T1000 (cell line): ENCODE data around the gene MPZL3.

Source experiments
- DNase-seq: peaks from one replicate; lab custom pipeline; 2025; ENCODE audit warnings: mixed read lengths; lab: John Stamatoyannopoulos, UW

Gene MPZL3

GRCh38 chr11:118232659-118233058, 19.5 kb downstream of the MPZL3 start:
- DNase-seq = no peak

GRCh38 chr11:118231461-118231860, 20.7 kb downstream of the MPZL3 start:
- DNase-seq = no peak

GRCh38 chr11:118230088-118230487, 22.1 kb downstream of the MPZL3 start:
- no peak for DNase-seq

- DNase-seq = no peak
These were observed 22.8 kb downstream of the MPZL3 start for GRCh38 chr11:118229274-118229847.

- no peak for DNase-seq
These were observed 24.0 kb downstream of the MPZL3 start for GRCh38 chr11:118227865-118228785.

GRCh38 chr11:118226781-118227180, 25.4 kb downstream of the MPZL3 start:
- no peak for DNase-seq

- no peak for DNase-seq
These were observed 25.9 kb downstream of the MPZL3 start for GRCh38 chr11:118226296-118226695.

GRCh38 chr11:118224511-118225188, 27.5 kb downstream of the MPZL3 start, which contains the start of gene JAML:
Gene JAML, minus strand, starts transcription at chr11:118225011. Its CDS starts 10,145 bp downstream, at chr11:118214866.
- DNase-seq = no peak

- DNase-seq = no peak
These were observed 28.2 kb downstream of the MPZL3 start for GRCh38 chr11:118223992-118224391.

- DNase-seq = no peak
These were observed 28.6 kb downstream of the MPZL3 start for GRCh38 chr11:118223570-118223969.

GRCh38 chr11:118222437-118222836, 29.7 kb downstream of the MPZL3 start:
- DNase-seq = no peak

GRCh38 chr11:118221419-118221818, 30.7 kb downstream of the MPZL3 start:
- no peak for DNase-seq

GRCh38 chr11:118219732-118220131, 32.4 kb downstream of the MPZL3 start:
- DNase-seq = no peak

GRCh38 chr11:118219244-118219643, 32.9 kb downstream of the MPZL3 start:
- no peak for DNase-seq

- DNase-seq = no peak
These were observed 34.6 kb downstream of the MPZL3 start for GRCh38 chr11:118217575-118217974.

GRCh38 chr11:118216621-118217481, 35.3 kb downstream of the MPZL3 start:
- DNase-seq = no peak

- no peak for DNase-seq
These were observed 36.4 kb downstream of the MPZL3 start for GRCh38 chr11:118215765-118216164.

GRCh38 chr11:118215262-118215661, 36.9 kb downstream of the MPZL3 start:
- DNase-seq = no peak

- no peak for DNase-seq
These were observed 37.8 kb downstream of the MPZL3 start for GRCh38 chr11:118214210-118214914.

- DNase-seq = no peak
These were observed 38.4 kb downstream of the MPZL3 start for GRCh38 chr11:118213781-118214180.

- DNase-seq = no peak
These were observed 39.0 kb downstream of the MPZL3 start for GRCh38 chr11:118213201-118213600.
